Endothelial cell of umbilical vein (primary cell): ENCODE measurements around the gene SESN1.

Experiments used
- CTCF ChIP-seq, 2 donors: IDR thresholded peaks; 1 replicate in 1 of 2; 2 replicates in 1 of 2; pipeline ENCODE4 v1.5.1; 2011; ENCODE audit warnings: low read length in 2 of 2, mild to moderate bottlenecking in 2 of 2, moderate library complexity in 2 of 2, control low read depth in 1 of 2, inconsistent platforms in 1 of 2, low read depth in 1 of 2; ENCODE audit not compliant: insufficient read depth in 1 of 2; ENCODE audit errors: extremely low read depth in 1 of 2
- EZH2 ChIP-seq: IDR thresholded peaks from 2 replicates; pipeline ENCODE4 v1.6.1; 2012; ENCODE audit warnings: borderline replicate concordance, low read depth, mild to moderate bottlenecking, moderate library complexity, low read length, inconsistent platforms; ENCODE audit not compliant: severe bottlenecking
- GATA2 ChIP-seq: IDR thresholded peaks from 2 replicates; pipeline ENCODE4 v1.7.0; 2011; ENCODE audit warnings: low read depth, mild to moderate bottlenecking, moderate library complexity, mixed read lengths, low read length; ENCODE audit not compliant: insufficient read length, insufficient read depth
- MAX ChIP-seq: IDR thresholded peaks from 2 replicates; pipeline ENCODE4 v1.6.1; 2011; ENCODE audit not compliant: insufficient read depth, insufficient read length
- MYC ChIP-seq: IDR thresholded peaks from one replicate; pipeline ENCODE4 v1.6.1; 2011; ENCODE audit warnings: mild to moderate bottlenecking, low read depth, low read length
- POLR2A ChIP-seq: IDR thresholded peaks from 2 replicates; pipeline ENCODE4 v1.6.1; 2012; ENCODE audit warnings: low read depth, mild to moderate bottlenecking, control low read depth, low read length
- POLR2AphosphoS5 ChIP-seq: IDR thresholded peaks from 2 replicates; pipeline ENCODE4 v1.6.1; 2012; ENCODE audit warnings: low read depth, mild to moderate bottlenecking, control low read depth, low read length, moderate library complexity; ENCODE audit not compliant: insufficient read depth

- TF ChIP-seq CTCF (IDR thresholded peaks at IDR 0.05; ENCODE audit: extremely low read depth in 1 of 2, insufficient read depth in 1 of 2, low read depth in 1 of 2, low read length in 2 of 2) (no peak), POLR2A (no peak), MYC (no peak), POLR2AphosphoS5 (no peak), EZH2 (no peak), MAX (no peak), GATA2 (no peak)
These were observed 137.4 kb downstream of the SESN1 start for GRCh38 chr6:108957221-108957620.
